ENCODE data around the gene NRXN3.

The NRXN3 gene

DNA sequence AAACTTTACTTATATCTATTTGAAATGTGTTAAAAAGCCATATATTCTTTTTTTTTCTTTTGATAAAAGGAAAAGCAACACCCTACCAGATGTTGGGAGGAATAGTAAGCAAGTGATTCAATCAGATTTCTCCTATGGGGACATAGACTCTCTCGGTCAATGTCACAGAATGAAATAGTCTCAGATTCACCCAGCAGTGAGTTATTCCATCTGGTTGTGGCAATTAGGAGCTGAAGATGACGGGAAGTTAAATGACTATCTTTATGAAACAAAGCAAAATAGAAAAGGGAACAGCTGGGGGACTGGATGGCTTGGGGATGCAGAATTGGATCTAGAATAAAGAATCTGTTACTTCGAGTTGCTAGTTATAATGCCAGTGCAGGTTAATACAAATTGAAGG is 857.0 kb downstream of the NRXN3 start:
- DNase-seq (ENCODE audit: extremely low read depth, low read depth): no peak
- TF ChIP-seq, protein P1, sequence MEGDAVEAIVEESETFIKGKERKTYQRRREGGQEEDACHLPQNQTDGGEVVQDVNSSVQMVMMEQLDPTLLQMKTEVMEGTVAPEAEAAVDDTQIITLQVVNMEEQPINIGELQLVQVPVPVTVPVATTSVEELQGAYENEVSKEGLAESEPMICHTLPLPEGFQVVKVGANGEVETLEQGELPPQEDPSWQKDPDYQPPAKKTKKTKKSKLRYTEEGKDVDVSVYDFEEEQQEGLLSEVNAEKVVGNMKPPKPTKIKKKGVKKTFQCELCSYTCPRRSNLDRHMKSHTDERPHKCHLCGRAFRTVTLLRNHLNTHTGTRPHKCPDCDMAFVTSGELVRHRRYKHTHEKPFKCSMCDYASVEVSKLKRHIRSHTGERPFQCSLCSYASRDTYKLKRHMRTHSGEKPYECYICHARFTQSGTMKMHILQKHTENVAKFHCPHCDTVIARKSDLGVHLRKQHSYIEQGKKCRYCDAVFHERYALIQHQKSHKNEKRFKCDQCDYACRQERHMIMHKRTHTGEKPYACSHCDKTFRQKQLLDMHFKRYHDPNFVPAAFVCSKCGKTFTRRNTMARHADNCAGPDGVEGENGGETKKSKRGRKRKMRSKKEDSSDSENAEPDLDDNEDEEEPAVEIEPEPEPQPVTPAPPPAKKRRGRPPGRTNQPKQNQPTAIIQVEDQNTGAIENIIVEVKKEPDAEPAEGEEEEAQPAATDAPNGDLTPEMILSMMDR (IDR thresholded peaks at IDR 0.05; ENCODE audit: low read depth, low read length): no peak

DNA sequence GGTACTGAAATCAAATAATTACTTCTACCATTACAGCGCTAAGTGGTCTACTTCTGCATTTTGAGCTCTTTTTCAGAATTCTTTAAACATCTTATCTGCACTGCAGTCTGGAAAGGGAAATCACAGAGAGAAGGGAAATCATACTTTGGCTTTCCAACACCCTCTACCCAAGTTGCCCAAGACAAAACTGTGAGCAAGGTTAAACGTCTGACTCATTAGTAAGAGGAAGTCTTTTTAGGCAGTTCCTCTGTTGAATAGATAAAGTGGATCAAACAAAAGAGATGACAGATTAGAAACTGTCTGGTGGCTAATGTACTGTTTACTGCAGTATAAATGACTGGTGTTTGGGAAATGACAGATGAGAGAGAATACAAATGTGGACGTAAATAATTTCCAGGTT is 858.1 kb downstream of the NRXN3 start:
- TF ChIP-seq, protein P1 (IDR thresholded peaks at IDR 0.05; ENCODE audit: low read depth, low read length): no peak
- no peak for DNase-seq (ENCODE audit: extremely low read depth, low read depth)

DNA sequence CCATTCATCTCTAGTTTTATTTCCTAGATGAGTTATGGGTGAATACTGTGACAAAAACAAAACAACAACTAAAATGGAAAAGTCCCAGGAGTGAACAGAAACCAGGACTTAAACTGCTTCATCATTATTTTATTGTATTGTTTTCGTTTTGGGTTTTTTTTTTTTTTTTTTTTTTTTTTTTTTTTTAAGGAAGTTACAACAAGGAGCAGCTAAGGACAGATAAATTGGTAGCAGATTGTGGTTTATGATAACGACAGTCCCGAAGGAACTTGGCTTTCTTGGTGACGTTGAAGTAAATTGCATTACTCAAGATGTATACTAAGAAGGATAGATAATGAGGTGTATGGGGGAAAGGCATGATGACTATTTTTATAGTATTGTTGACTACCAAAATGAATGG is 866.3 kb downstream of the NRXN3 start:
- TF ChIP-seq, protein P1 (IDR thresholded peaks at IDR 0.05; ENCODE audit: low read depth, low read length): no peak
- DNase-seq (ENCODE audit: extremely low read depth, low read depth): no peak

DNA sequence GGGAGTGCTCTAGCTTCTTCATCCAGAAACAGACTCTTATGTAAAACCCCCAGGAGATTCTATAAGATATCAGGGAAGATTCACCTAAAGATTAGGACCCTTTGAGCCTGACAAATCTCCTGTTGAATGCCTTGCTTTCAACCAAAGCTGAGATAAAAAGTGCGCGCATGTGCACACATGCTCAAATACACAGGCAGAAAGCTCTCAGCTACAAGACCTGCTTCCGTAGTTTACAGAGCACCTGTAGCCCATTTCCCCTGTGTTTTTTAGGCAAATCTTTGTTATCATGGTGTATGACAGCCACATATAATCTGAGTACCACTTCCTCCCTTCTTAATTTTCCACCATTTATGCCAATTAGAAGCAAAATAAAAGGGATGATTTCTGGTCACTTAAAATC is 866.9 kb downstream of the NRXN3 start:
- DNase-seq (ENCODE audit: extremely low read depth, low read depth): no peak
- TF ChIP-seq, protein P1 (IDR thresholded peaks at IDR 0.05; ENCODE audit: low read depth, low read length): no peak

DNA sequence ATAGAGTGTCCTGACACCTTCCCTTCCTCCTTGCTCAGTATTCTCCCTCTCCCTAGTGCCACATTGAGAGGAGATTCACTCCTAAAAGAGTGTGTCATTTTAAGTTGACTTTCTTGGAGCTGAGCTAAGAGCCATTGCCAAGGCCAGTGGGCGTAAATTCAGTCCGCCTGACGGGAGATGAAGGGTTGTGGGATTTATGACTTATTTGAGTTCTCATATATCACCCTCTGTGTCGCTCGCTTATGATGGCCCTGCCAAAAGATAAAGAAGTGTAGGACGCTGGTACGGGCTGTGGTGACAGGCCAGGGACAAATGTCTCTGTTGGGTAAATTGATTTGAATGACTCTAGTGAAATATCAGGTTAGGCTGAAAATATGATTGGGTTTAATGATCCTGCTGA is 867.4 kb downstream of the NRXN3 start:
- TF ChIP-seq, protein P1 (IDR thresholded peaks at IDR 0.05; ENCODE audit: low read depth, low read length): no peak
- DNase-seq (ENCODE audit: extremely low read depth, low read depth): no peak

DNA sequence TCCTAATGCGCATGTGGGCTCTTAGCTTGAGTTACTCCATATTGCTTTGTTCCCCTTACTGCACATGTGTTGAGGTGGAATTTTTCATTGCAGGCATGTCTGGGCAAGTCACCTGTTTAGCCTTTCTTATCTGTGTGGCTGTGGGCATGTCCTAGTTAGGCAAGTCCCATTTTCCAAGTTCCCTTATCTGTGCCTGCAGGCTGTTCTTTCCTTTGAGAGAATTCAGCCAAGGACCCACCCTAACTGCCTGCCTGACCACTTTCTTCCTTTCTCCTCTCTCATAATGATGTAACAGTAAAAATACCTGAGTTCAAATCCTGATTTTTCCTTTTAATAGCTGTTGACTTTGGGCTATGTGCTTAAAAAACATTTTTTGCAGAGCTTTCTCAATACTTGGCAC is 870.6 kb downstream of the NRXN3 start:
- no peak for DNase-seq (ENCODE audit: extremely low read depth, low read depth)
- TF ChIP-seq, protein P1 (IDR thresholded peaks at IDR 0.05; ENCODE audit: low read depth, low read length): no peak

DNA sequence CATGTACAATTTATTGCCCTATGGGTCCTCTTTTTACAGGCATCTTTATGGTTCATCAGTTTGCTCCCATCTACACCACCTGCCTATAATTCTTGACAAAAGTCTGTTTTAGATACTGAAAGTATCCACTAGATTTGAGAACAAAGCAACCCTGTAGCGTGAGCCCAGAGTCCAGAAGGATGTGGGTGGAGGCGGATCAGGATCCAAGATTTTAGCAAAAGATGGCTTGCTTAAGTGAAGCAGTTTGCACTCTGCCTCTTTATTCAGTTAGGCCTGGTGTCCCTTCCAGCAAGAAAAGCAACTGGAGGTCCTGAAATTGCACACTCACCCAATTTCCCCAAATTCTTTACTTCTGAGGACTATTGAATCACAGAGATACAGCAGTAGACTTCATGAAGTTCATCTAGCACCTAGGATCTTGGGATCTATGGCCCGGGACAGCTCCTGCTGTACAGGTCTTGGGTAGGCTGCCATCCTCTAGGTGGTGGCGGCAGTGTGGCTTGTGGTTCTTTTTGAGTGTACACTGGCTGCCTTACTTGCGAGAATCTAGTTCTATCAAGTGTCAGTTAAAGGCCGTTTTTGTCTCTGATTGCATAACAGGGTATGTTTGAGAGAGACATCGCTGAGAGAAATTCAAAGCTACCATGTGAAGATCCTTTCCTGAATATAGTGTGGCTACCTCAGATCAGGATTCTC is 873.2 kb downstream of the NRXN3 start:
- DNase-seq (ENCODE audit: extremely low read depth, low read depth): no peak
- TF ChIP-seq, protein P1 (IDR thresholded peaks at IDR 0.05; ENCODE audit: low read depth, low read length): no peak
